HEK293T (cell line): ENCODE data around the gene CTU1.

Source experiments
- BHLHE40 ChIP-seq: fragments of 450-650 bp; IDR thresholded peaks from 2 replicates; pipeline ENCODE4 v1.6.1; 2016; ENCODE audit warnings: mild to moderate bottlenecking, moderate library complexity, borderline replicate concordance
- FOXK2 ChIP-seq: fragments of 450-650 bp; IDR thresholded peaks from 2 replicates; pipeline ENCODE4 v1.6.1; 2016; ENCODE audit warnings: mild to moderate bottlenecking
- FOXM1 ChIP-seq: fragments of 450-650 bp; IDR thresholded peaks from 2 replicates; pipeline ENCODE4 v1.6.1; 2017; ENCODE audit warnings: mild to moderate bottlenecking, borderline replicate concordance
- HDGF ChIP-seq: fragments of 450-650 bp; IDR thresholded peaks from 2 replicates; pipeline ENCODE4 v1.6.1; 2017; ENCODE audit warnings: antibody characterized with exemption, borderline replicate concordance
- L3MBTL2 ChIP-seq: fragments of 450-650 bp; conservative IDR thresholded peaks from 2 replicates; pipeline ENCODE4 v1.6.1; 2016; ENCODE audit warnings: mild to moderate bottlenecking
- SP1 ChIP-seq: fragments of 450-650 bp; IDR thresholded peaks from 2 replicates; pipeline ENCODE4 v1.6.1; 2017
- TARDBP ChIP-seq: fragments of 450-650 bp; IDR thresholded peaks from 2 replicates; pipeline ENCODE4 v1.6.1; 2016

DNA sequence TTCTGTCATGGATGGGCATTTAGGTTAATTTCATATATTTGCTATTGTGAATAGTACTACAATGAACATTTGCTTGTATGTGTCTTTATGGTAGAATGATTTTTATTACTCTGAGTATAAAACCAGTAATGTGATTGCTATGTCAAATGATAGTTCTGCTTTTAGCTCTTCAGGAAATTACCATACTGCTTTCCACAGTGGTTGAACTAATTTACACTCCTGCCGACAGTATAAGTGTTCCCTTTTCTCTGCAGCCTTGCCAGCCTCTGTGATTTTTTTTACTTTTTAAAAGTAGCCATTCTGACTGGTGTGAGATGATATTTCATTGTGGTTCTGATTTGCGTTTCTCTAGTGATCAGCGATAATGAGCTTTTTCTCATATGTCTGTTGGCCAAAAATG, 40.4 kb upstream of the CTU1 start:
- TF ChIP-seq FOXK2 (no peak), SP1 (no peak), BHLHE40 (no peak), FOXM1 (no peak), L3MBTL2 (no peak), HDGF (no peak), TARDBP (no peak)
